ENCODE measurements around the gene CUX1.

GRCh38 chr7:101788517-101788916, 28.9 kb upstream of the CUX1 start:
- TF ChIP-seq EZH2 (IDR thresholded peaks at IDR 0.05; ENCODE audit: borderline replicate concordance, insufficient read depth, low read depth, low read length, poor library complexity, severe bottlenecking) (no peak), CTCF (IDR thresholded peaks at IDR 0.05) (no peak)
